ENCODE data around the gene UBE2L5.
"Not testable (repeated sequence)": the region's sequence is repeated elsewhere in the genome, so short reads cannot be mapped to it uniquely, and the experiment has no call there.

The UBE2L5 gene

GRCh38 chr13:30440910-30441703, 18.8 kb downstream of the UBE2L5 start:
- H3K27ac Mint-ChIP-seq: peak overlapping the region; percentile 14
- H3K9me3 Mint-ChIP-seq: no peaks in the 10 kb centered on the region
- no peak for DNase-seq (ENCODE audit: low spot score)
- no peak overlapping the region for H3K4me3 Mint-ChIP-seq
- H3K36me3 Mint-ChIP-seq (ENCODE audit: low read depth): peaks cover 1% of the 10 kb centered on the region
- H3K27me3 Mint-ChIP-seq (ENCODE audit: low read depth): peaks cover 13% of the 10 kb centered on the region
- peaks cover 10% of the 10 kb centered on the region for H3K4me1 Mint-ChIP-seq (ENCODE audit: low read depth)

DNA sequence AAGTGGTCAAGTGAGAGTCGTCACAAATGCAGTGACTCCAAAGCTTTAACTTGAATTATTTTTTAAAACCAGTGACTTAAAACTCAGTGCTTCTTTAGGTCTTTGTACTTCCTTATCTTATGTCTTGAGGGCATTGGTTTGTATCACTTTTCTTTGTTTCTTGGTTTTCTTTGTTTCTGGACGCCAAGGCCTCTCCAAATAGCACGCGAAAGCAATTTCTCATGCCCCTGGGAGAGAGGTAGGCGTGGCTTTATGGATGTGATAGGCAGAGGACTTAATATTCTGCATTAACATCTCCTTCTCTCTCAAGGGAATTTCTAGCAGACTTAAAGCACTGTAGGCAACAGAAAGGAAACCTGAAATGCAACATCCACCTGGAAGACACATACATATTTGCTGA, 20.6 kb downstream of the UBE2L5 start:
- Mint-ChIP-seq H3K9me3 (no peaks in the 10 kb centered on the region), H3K27ac (no peak overlapping the region), H3K4me3 (no peak overlapping the region), H3K4me1 (ENCODE audit: low read depth) (peaks cover 10% of the 10 kb centered on the region), H3K36me3 (ENCODE audit: low read depth) (peaks cover 1% of the 10 kb centered on the region), H3K27me3 (ENCODE audit: low read depth) (peaks cover 7% of the 10 kb centered on the region)
- no peak for DNase-seq (ENCODE audit: low spot score)

DNA sequence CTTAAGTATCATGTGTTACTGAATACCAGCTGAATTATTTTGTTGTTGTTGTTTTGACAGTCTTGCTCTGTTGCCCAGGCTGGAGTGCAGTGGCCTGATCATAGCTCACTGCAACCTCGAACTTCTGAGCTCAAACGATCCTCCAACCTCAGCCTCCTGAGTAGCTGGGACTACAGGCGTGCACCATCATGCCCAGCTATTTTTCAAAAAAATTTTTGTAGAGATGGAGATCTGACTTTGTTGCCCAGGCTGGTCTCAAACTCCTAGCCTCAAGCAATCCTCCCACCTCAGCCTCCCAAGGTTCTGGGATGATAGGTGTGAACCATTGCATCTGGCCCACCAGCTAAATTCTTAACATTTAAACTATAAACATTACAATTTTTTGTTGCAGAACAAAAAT, 21.2 kb downstream of the UBE2L5 start:
- not testable (repeated sequence) for H3K9me3 Mint-ChIP-seq; H3K36me3 Mint-ChIP-seq (ENCODE audit: low read depth); H3K4me3 Mint-ChIP-seq; H3K27me3 Mint-ChIP-seq (ENCODE audit: low read depth); DNase-seq (ENCODE audit: low spot score); H3K27ac Mint-ChIP-seq
- peaks cover 10% of the 10 kb centered on the region for H3K4me1 Mint-ChIP-seq (ENCODE audit: low read depth)

DNA sequence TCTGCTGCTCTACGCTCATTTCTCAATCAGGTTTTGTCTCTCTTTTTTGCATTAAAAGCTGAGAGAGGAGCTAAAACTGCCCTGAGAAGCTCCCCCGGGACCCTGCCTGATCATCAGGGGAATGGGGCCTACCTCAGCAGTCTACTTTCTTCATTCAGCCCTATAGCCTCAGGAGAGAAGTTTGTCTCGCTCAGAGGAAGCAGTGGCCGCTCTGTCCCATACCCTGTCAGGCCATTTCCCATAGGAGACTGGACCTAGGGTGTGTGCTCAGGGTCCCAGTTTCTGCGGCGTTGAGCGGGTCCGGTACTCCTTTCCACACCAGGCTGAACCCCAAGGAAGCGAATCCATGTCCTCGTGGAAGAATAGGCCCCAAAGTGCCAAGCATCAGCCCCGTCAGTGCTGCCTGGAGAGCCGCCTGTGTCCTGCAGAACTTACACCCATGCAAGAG, 21.7 kb downstream of the UBE2L5 start:
- H3K4me3 Mint-ChIP-seq: no peak overlapping the region
- DNase-seq (ENCODE audit: low spot score): no peak
- peaks cover 1% of the 10 kb centered on the region for H3K36me3 Mint-ChIP-seq (ENCODE audit: low read depth)
- H3K4me1 Mint-ChIP-seq (ENCODE audit: low read depth): peaks cover 10% of the 10 kb centered on the region
- no peaks in the 10 kb centered on the region for H3K9me3 Mint-ChIP-seq
- no peak overlapping the region for H3K27ac Mint-ChIP-seq
- peaks cover 5% of the 10 kb centered on the region for H3K27me3 Mint-ChIP-seq (ENCODE audit: low read depth)

DNA sequence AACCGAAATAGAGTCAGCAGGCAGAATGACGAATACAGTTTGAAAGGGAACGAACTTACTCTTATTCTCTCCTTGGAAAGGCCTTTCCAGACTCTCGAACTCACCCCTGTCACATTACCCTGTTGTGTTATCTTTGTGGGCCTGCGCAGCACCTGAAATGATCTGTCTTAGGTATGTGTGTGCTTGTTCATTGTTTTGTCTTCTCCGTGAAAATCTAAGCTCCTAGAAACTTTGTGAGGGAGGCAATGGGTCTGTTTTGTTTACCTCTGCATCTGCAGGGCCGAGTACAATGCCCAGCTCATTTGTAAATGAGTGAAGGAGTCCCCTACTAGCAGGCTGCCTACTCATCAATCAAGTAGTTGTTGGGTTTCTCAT, 23.8 kb downstream of the UBE2L5 start:
- Mint-ChIP-seq H3K27me3 (ENCODE audit: low read depth) (peaks cover 5% of the 10 kb centered on the region), H3K4me1 (ENCODE audit: low read depth) (peaks cover 7% of the 10 kb centered on the region), H3K4me3 (no peak overlapping the region), H3K27ac (no peak overlapping the region), H3K36me3 (ENCODE audit: low read depth) (no peaks in the 10 kb centered on the region), H3K9me3 (no peaks in the 10 kb centered on the region)
- no peak for DNase-seq (ENCODE audit: low spot score)

DNA sequence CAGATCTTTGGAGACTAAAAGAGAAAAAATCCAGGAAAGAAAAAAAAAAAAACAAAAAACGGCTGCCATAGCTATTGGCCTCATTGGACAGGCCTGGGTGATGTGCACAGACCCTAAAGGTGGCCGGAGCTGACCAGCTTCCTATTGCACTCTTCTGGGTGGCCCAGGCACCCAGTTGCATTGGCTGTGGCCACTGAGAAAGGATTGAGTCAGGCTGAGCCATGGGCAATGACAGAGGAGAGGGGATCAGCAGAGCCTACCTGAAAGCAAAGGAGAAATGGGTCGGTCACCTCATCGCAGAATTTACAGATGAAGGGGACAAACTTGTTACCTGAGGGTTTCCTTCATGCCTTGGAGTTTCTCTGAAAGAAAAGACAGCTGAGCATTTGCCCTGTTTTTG, 26.1 kb downstream of the UBE2L5 start:
- H3K4me1 Mint-ChIP-seq (ENCODE audit: low read depth): peaks cover 4% of the 10 kb centered on the region
- H3K4me3 Mint-ChIP-seq: no peak overlapping the region
- peaks cover 5% of the 10 kb centered on the region for H3K27me3 Mint-ChIP-seq (ENCODE audit: low read depth)
- no peak overlapping the region for H3K27ac Mint-ChIP-seq
- H3K36me3 Mint-ChIP-seq (ENCODE audit: low read depth): no peaks in the 10 kb centered on the region
- no peak for DNase-seq (ENCODE audit: low spot score)
- H3K9me3 Mint-ChIP-seq: no peaks in the 10 kb centered on the region

- Mint-ChIP-seq H3K27me3 (ENCODE audit: low read depth) (peaks cover 5% of the 10 kb centered on the region), H3K9me3 (no peaks in the 10 kb centered on the region), H3K4me3 (no peak overlapping the region), H3K27ac (no peak overlapping the region), H3K4me1 (ENCODE audit: low read depth) (peaks cover 5% of the 10 kb centered on the region), H3K36me3 (ENCODE audit: low read depth) (no peaks in the 10 kb centered on the region)
- DNase-seq (ENCODE audit: low spot score): no peak
Measured at GRCh38 chr13:30450066-30450465, 27.8 kb downstream of the UBE2L5 start.

GRCh38 chr13:30451476-30451875, 29.2 kb downstream of the UBE2L5 start:
- not testable (repeated sequence) for H3K36me3 Mint-ChIP-seq (ENCODE audit: low read depth); DNase-seq (ENCODE audit: low spot score); H3K27me3 Mint-ChIP-seq (ENCODE audit: low read depth); H3K27ac Mint-ChIP-seq; H3K4me3 Mint-ChIP-seq; H3K4me1 Mint-ChIP-seq (ENCODE audit: low read depth); H3K9me3 Mint-ChIP-seq

DNA sequence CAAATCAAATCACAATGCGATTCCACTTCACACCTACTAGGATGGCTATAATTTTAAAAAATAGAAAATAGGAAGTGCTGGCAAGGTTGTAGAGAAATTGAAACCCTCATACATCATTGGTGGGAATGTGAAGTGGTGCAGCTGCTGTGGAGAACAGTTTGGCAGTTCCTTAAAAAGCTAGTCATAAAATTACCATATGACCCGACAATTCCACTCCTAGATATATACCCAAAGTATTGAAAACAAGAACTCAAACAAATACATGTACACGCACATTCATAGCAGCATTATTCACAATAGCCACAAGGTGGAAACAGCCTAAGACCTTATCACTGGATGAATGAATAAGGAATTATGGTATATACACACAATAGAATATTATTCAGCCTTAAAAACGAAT, 31.4 kb downstream of the UBE2L5 start:
- Mint-ChIP-seq H3K27me3 (ENCODE audit: low read depth) (no peaks in the 10 kb centered on the region), H3K27ac (no peak overlapping the region), H3K4me3 (no peak overlapping the region), H3K4me1 (ENCODE audit: low read depth) (peaks cover 5% of the 10 kb centered on the region), H3K36me3 (ENCODE audit: low read depth) (peaks cover 16% of the 10 kb centered on the region), H3K9me3 (no peaks in the 10 kb centered on the region)
- DNase-seq (ENCODE audit: low spot score): no peak

DNA sequence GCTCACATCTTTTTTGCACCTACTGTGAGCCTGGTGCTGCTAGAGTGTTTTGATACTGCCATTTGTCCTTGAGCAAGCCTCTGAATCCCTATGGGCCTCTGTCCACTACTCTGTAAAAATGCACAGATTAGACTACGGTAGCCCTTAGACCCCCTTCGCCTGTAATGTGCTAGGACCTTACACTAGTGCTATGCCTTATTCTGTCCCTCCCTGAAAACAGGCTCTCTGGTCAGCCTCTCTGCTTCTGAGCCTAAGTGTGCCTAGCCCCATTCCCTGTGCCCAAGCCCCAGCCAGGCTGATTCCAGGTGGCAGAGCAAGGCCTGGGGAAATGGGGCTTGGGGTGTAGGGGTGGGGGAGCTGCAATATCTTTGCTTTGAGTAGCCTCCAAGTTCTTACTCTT, 32.7 kb downstream of the UBE2L5 start:
- H3K9me3 Mint-ChIP-seq: no peaks in the 10 kb centered on the region
- no peak overlapping the region for H3K4me3 Mint-ChIP-seq
- H3K27ac Mint-ChIP-seq: no peak overlapping the region
- H3K4me1 Mint-ChIP-seq (ENCODE audit: low read depth): peaks cover 9% of the 10 kb centered on the region
- peaks cover 25% of the 10 kb centered on the region for H3K36me3 Mint-ChIP-seq (ENCODE audit: low read depth)
- no peaks in the 10 kb centered on the region for H3K27me3 Mint-ChIP-seq (ENCODE audit: low read depth)
- no peak for DNase-seq (ENCODE audit: low spot score)

- H3K9me3 Mint-ChIP-seq: no peaks in the 10 kb centered on the region
- peak overlapping the region; percentile 13 for H3K27ac Mint-ChIP-seq
- no peak for DNase-seq (ENCODE audit: low spot score)
- peaks cover 10% of the 10 kb centered on the region for H3K4me1 Mint-ChIP-seq (ENCODE audit: low read depth)
- no peak overlapping the region for H3K4me3 Mint-ChIP-seq
- H3K36me3 Mint-ChIP-seq (ENCODE audit: low read depth): peaks cover 26% of the 10 kb centered on the region
- H3K27me3 Mint-ChIP-seq (ENCODE audit: low read depth): no peaks in the 10 kb centered on the region
Measured at GRCh38 chr13:30456290-30456689, 34.0 kb downstream of the UBE2L5 start.

- Mint-ChIP-seq H3K27me3 (ENCODE audit: low read depth) (no peaks in the 10 kb centered on the region), H3K9me3 (no peaks in the 10 kb centered on the region), H3K27ac (no peak overlapping the region), H3K4me1 (ENCODE audit: low read depth) (peaks cover 20% of the 10 kb centered on the region), H3K36me3 (ENCODE audit: low read depth) (peaks cover 36% of the 10 kb centered on the region), H3K4me3 (no peak overlapping the region)
- no peak for DNase-seq (ENCODE audit: low spot score)
Measured at GRCh38 chr13:30457306-30457891, 35.1 kb downstream of the UBE2L5 start.

DNA sequence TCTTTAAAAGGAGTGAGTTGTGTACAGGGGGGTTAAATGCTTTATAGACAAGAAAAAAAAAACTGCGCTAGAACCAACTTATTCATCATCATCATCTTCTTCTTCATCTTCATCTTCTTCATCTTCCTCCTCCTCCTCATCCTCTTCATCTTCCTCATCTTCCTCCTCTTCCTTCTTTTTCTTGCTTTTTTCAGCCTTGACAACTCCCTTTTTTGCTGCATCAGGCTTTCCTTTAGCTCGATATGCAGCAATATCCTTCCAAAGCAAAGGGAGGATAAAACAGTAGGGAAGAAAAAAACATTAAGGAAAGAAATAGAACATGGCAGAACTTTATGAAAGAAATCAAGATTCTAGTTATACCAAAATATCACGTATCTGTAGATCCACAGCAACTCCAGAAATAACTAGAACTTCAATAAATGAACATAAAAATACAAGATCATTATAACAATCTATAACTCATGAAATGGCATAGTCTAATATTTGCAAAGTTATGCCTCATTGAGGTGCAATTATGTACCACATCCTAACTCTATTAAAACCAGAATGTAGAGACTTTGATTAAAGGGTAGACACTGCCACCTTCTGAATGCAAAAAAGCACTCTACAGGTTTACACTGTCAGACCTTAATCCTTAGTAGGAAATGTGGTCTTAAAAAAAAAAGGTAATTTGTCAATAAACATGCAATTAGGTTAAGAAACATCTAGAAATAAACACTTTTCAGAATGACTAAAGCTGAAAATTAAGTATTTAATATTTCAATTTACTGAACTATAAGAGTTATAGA, 39.2 kb downstream of the UBE2L5 start:
- H3K27me3 Mint-ChIP-seq (ENCODE audit: low read depth); DNase-seq (ENCODE audit: low spot score); H3K9me3 Mint-ChIP-seq: not testable (repeated sequence)
- peaks cover 54% of the 10 kb centered on the region for H3K36me3 Mint-ChIP-seq (ENCODE audit: low read depth)
- peak overlapping the region; percentile 67 for H3K27ac Mint-ChIP-seq
- peaks cover 32% of the 10 kb centered on the region for H3K4me1 Mint-ChIP-seq (ENCODE audit: low read depth)
- H3K4me3 Mint-ChIP-seq: peak overlapping the region; percentile 55

DNA sequence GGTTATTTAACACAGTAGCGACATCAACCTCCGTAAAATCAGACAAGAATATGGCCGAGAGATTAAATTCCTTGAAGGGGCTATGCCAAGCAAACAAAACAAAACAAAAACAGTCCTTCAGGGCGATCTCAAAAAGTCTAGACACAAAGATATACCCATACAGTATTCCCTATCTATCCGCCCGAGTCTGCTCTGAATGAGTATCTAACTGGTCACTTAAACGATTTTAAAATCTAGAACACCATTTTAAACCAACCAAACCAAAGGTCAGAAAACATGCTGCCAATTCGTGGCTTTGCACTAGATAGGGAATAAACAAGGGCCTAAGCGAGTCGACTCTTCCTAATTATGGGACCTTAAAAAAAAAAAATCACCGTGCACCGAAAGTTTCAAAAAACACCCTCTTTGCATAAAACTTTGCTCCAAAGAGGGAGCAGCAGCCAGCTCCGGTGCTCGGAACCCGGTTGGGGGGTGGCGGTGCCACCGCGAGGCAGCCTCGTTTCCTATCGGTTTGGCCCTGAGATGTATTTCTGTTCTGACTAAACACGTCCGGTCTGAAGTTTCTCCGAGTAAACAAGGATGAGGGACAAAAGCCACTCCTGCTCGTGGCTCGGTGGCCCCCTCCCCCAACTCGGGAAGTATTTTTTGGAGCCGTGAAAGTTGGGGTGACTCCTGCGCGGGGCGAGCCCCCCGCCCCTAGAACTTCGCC, 41.6 kb downstream of the UBE2L5 start:
- Mint-ChIP-seq H3K27ac (peak overlapping the region; percentile 98), H3K9me3 (no peaks in the 10 kb centered on the region), H3K4me1 (ENCODE audit: low read depth) (peaks cover 36% of the 10 kb centered on the region), H3K4me3 (peak overlapping the region; percentile 96), H3K27me3 (ENCODE audit: low read depth) (peaks cover 2% of the 10 kb centered on the region), H3K36me3 (ENCODE audit: low read depth) (peaks cover 39% of the 10 kb centered on the region)
- peak; percentile 81 for DNase-seq (ENCODE audit: low spot score)

Data from T-helper 2 cell treated with Interferon-gamma antibody and Interleukin-4, amounts not matched to agents 5 μg/mL and 100 μg/mL, for 36 hours (primary cell).